GM23248 (cell line): ENCODE measurements around the gene ERICH6. TPM values are rescaled to one million over a fixed set of nuclear protein-coding genes. Genes with fewer than 3 reads are reported as not detected.

ENCODE experiments used
- DNase-seq: peaks from one replicate; pipeline ENCODE4 v3.0.0-alpha.2; 2015
- H2AFZ ChIP-seq: fragments of 200-600 bp; sonication (generic); 2 replicates; pipeline ENCODE4 v1.6.1; 2016; ENCODE audit warnings: antibody characterized with exemption
- H3F3A ChIP-seq: fragments of 200-600 bp; sonication (generic); 2 replicates; pipeline ENCODE4 v1.6.1; 2016; ENCODE audit warnings: mild to moderate bottlenecking, antibody characterized with exemption, mixed run types; ENCODE audit not compliant: insufficient read depth
- H3K27ac ChIP-seq: fragments of 200-600 bp; sonication (generic); 2 replicates; pipeline ENCODE4 v1.5.1; 2016; ENCODE audit warnings: mild to moderate bottlenecking
- H3K27me3 ChIP-seq: fragments of 200-600 bp; sonication (generic); replicated peaks from 2 replicates; pipeline ENCODE4 v1.6.1; 2016; ENCODE audit warnings: mild to moderate bottlenecking; ENCODE audit not compliant: insufficient read depth
- H3K36me3 ChIP-seq: fragments of 200-600 bp; sonication (generic); 2 replicates; pipeline ENCODE4 v1.6.1; 2016; ENCODE audit warnings: low read depth, mild to moderate bottlenecking
- H3K4me1 ChIP-seq: fragments of 200-600 bp; sonication (generic); 2 replicates; pipeline ENCODE4 v1.6.1; 2016; ENCODE audit warnings: mild to moderate bottlenecking; ENCODE audit not compliant: insufficient read depth
- H3K4me2 ChIP-seq: fragments of 200-600 bp; sonication (generic); one replicate; pipeline ENCODE4 v1.6.1; 2016; ENCODE audit warnings: mild to moderate bottlenecking; ENCODE audit not compliant: unreplicated experiment
- H3K4me3 ChIP-seq: fragments of 200-600 bp; sonication (generic); 2 replicates; pipeline ENCODE4 v1.5.1; 2016; ENCODE audit warnings: mild to moderate bottlenecking
- H3K79me2 ChIP-seq: fragments of 200-600 bp; sonication (generic); 2 replicates; pipeline ENCODE4 v1.6.1; 2016; ENCODE audit warnings: mild to moderate bottlenecking; ENCODE audit not compliant: insufficient read depth
- H3K9ac ChIP-seq: fragments of 200-600 bp; sonication (generic); 2 replicates; pipeline ENCODE4 v1.6.1; 2016; ENCODE audit warnings: mild to moderate bottlenecking
- H3K9me2 ChIP-seq: fragments of 200-600 bp; sonication (generic); 2 replicates; pipeline ENCODE4 v1.6.1; 2016; ENCODE audit warnings: mixed run types, mild to moderate bottlenecking, moderate library complexity; ENCODE audit not compliant: insufficient read depth
- H3K9me3 ChIP-seq: fragments of 200-600 bp; sonication (generic); one replicate; pipeline ENCODE4 v1.6.1; 2017; ENCODE audit warnings: low read depth
- H4K20me1 ChIP-seq: fragments of 200-600 bp; sonication (generic); 2 replicates; pipeline ENCODE4 v1.6.0; 2016; ENCODE audit not compliant: insufficient read depth
- EZH2 ChIP-seq: fragments of 200-600 bp; sonication (generic); IDR thresholded peaks from 2 replicates; pipeline ENCODE4 v1.6.1; 2018; ENCODE audit warnings: antibody characterized with exemption, mild to moderate bottlenecking; ENCODE audit not compliant: insufficient read depth, poor library complexity, severe bottlenecking
- EZH2phosphoT487 ChIP-seq: fragments of 200-600 bp; sonication (generic); IDR thresholded peaks from 2 replicates; pipeline ENCODE4 v1.6.1; 2018; ENCODE audit warnings: antibody characterized with exemption, moderate library complexity, mild to moderate bottlenecking, low read depth; ENCODE audit not compliant: insufficient read depth
- WGBS, 2 experiments: methylation state at CpG; one replicate each; pipeline ENCODE4 v1.1.6; 2015 to 2017; ENCODE audit warnings: low lambda C conversion rate in 2 of 2, low coverage in 1 of 2; ENCODE audit errors: missing lambda C conversion rate in 2 of 2; 5-methylcytosine and 5-hydroxymethylcytosine counted together
- in situ Hi-C: fragments of 300-500 bp; cut with MboI; formaldehyde crosslinking; loops from 2 replicates; pipeline ENCODE4 v1.15.0; 2020
- polyA plus RNA-seq: library from polyadenylated mRNA; unstranded; fragments of >200 nt; fragmentation: Nextera tagmentation; extraction: Ambion mirVana; gene quantifications from 2 replicates; pipeline ENCODE4 v1.2.1, GENCODE V29; 2016
- total RNA-seq: library from RNA; depleted of rRNA; stranded (reverse); fragments of >200 nt; shearing (Covaris generic); gene quantifications from 2 replicates; pipeline ENCODE4 v1.2.3, GENCODE V29; 2014

Gene ERICH6
- total and polyA plus RNA-seq, 2 experiments from 2014 or later, result 0.13 TPM; not detected in 1

- Histone ChIP-seq H3K27ac (no peak overlapping the region), H3K4me2 (no peak overlapping the region), H3K9me2 (no peaks in the 10 kb centered on the region), H3K9ac (no peak overlapping the region), H3K79me2 (no peaks in the 10 kb centered on the region), H3K27me3 (no peaks in the 10 kb centered on the region), H4K20me1 (no peaks in the 10 kb centered on the region), H3K4me3 (no peak overlapping the region), H3K9me3 (no peaks in the 10 kb centered on the region), H3K4me1 (no peaks in the 10 kb centered on the region), H2AFZ (no peak overlapping the region), H3F3A (no peaks in the 10 kb centered on the region), H3K36me3 (no peaks in the 10 kb centered on the region)
- no peak for DNase-seq
- 79 to 84% methylated on average over 17 to 19 of the region's 19 CpGs for WGBS, 2 experiments
- TF ChIP-seq EZH2, result no peak
- TF ChIP-seq EZH2phosphoT487, result no peak
- in situ Hi-C loops, result loop anchor here (10.0 kb wide), 1 partner anchor 117 kb away; no protein-coding TSS in a partner anchor
These were observed 24.2 kb upstream of the ERICH6 start for GRCh38 chr3:150727653-150728502.

DNA sequence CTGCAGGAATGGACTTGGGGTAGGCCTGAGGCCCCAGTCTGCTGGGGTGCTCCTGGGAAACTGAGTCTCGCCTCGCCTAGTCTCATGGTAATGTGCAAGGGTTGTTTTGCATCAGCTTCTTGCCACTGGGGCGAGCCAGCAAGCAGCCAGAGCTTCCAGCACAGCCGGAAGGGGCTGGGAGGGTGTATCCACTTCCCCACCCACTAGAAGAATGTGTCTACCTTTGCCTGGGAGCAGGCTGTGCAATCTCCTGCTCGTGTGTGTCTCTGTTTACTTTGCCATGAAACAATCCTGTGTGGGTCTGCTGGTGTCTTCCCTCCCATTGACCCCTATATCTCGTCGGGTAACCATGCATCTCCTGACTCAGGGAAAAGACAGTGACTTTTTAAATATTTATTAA, 21.8 kb upstream of the ERICH6 start:
- in situ Hi-C loops, result loop anchor here (10.0 kb wide), 1 partner anchor 119 kb away; no protein-coding TSS in a partner anchor
- no peaks in the 10 kb centered on the region for H3K27me3 ChIP-seq
- WGBS, 2 experiments, result 89 to 92% methylated on average over 7 of the region's 7 CpGs
- H3K36me3 ChIP-seq, result no peaks in the 10 kb centered on the region
- no peak overlapping the region for H3K4me2 ChIP-seq
- no peak for TF ChIP-seq EZH2phosphoT487
- TF ChIP-seq EZH2, result no peak
- no peak overlapping the region for H3K27ac ChIP-seq
- no peaks in the 10 kb centered on the region for H3K9me2 ChIP-seq
- no peak overlapping the region for H2AFZ ChIP-seq
- H3K4me3 ChIP-seq, result no peak overlapping the region
- no peak overlapping the region for H3K9ac ChIP-seq
- DNase-seq, result no peak
- no peaks in the 10 kb centered on the region for H3K79me2 ChIP-seq
- no peaks in the 10 kb centered on the region for H3K4me1 ChIP-seq
- no peaks in the 10 kb centered on the region for H3F3A ChIP-seq
- no peaks in the 10 kb centered on the region for H3K9me3 ChIP-seq
- H4K20me1 ChIP-seq, result no peaks in the 10 kb centered on the region

DNA sequence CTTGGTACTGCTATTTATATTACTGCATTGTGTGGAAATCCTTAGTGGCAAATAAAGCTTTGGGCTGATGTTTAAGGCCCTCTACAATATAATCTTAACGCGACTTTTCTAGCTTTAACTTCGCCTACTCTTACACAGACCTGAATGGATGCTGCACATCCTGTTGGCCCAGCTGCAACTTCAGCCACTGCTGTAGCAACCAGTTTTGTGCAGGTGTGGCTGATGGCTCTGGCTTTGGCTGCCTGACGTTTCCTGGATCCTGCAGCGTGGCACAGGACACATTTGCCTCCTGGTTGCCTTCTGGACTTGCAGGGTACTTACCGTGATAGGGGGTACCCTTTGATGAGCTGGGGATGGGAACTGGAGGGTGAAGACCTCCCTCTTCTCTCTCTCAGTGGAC, 20.2 kb upstream of the ERICH6 start:
- Histone ChIP-seq H3K9me3 (no peaks in the 10 kb centered on the region), H3K27me3 (no peaks in the 10 kb centered on the region), H3K4me1 (no peaks in the 10 kb centered on the region), H2AFZ (no peak overlapping the region), H3K36me3 (no peaks in the 10 kb centered on the region), H3K9me2 (no peaks in the 10 kb centered on the region), H3F3A (no peaks in the 10 kb centered on the region), H3K9ac (no peak overlapping the region), H3K4me3 (no peak overlapping the region), H3K27ac (no peak overlapping the region), H4K20me1 (no peaks in the 10 kb centered on the region), H3K79me2 (no peaks in the 10 kb centered on the region), H3K4me2 (no peak overlapping the region)
- DNase-seq, result no peak
- in situ Hi-C loops, result loop anchor here (10.0 kb wide), 1 partner anchor 121 kb away; no protein-coding TSS in a partner anchor
- TF ChIP-seq EZH2phosphoT487 (no peak), EZH2 (no peak)
- WGBS, 2 experiments, result 57 to 58% methylated on average over 6 of the region's 6 CpGs

DNA sequence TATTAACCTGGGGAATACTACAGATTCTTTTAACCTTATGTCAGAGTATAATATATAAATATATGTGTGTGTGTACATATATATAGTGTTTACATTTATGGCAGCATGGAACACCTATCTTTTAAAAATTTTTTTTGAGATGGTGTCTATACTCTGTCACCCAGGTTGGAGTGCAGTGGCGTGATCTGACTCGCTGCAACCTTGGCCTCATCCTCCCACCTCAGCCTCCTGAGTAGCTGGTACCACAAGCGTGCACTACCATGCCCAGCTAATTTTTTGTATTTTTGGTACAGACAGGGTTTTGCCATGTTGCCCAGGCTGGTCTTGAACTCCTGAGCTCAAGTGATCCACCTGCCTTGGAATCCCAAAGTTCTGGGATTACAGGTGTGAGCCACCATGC, 18.5 kb upstream of the ERICH6 start:
- TF ChIP-seq EZH2phosphoT487 (no peak), EZH2 (no peak)
- Histone ChIP-seq H3K27me3 (no peaks in the 10 kb centered on the region), H3K36me3 (no peaks in the 10 kb centered on the region), H3K4me2 (no peak overlapping the region), H3K4me3 (no peak overlapping the region), H3K4me1 (no peaks in the 10 kb centered on the region), H3K9me3 (no peaks in the 10 kb centered on the region), H4K20me1 (no peaks in the 10 kb centered on the region), H2AFZ (no peak overlapping the region), H3K9ac (no peak overlapping the region), H3K79me2 (no peaks in the 10 kb centered on the region), H3F3A (no peaks in the 10 kb centered on the region), H3K9me2 (no peaks in the 10 kb centered on the region), H3K27ac (no peak overlapping the region)
- in situ Hi-C loops, result loop anchor here (10.0 kb wide), 1 partner anchor 123 kb away; no protein-coding TSS in a partner anchor
- no peak for DNase-seq
- 95% methylated on average over 3 of the region's 3 CpGs for WGBS, 2 experiments
